ENCODE results near the gene NDUFB5. TPM values are rescaled to one million over a fixed set of nuclear protein-coding genes. Genes with fewer than 3 reads are reported as not detected.
A peak's percentile ranks its signal among the peaks of the same experiment; 100 is the strongest.

The NDUFB5 gene
- 241 and 256 TPM in 2 replicates for total RNA-seq (2014; rRNA removed; shearing (Covaris generic))

GRCh38 chr3:179604321-179605078 lies at the start of gene NDUFB5, which contains the start of gene MRPL47:
Gene NDUFB5, plus strand, starts transcription at chr3:179604794. Its CDS starts 22 bp downstream, at chr3:179604816.
Gene MRPL47, minus strand, starts transcription at chr3:179604638. Its CDS starts 14 bp downstream, at chr3:179604624.
- peak; percentile 99 for DNase-seq (ENCODE audit: low spot score)
- in situ Hi-C loops (cut with HindIII; ENCODE audit: low sequenced_read_pairs) = no loop called here

- in situ Hi-C loops (cut with HindIII; ENCODE audit: low sequenced_read_pairs) = no loop called here
- DNase-seq (ENCODE audit: low spot score) = peak; percentile 60
Measured at GRCh38 chr3:179558742-179559364, 45.7 kb upstream of the NDUFB5 start.

GRCh38 chr3:179560791-179561190 lies 43.8 kb upstream of the NDUFB5 start:
- in situ Hi-C loops (cut with HindIII; ENCODE audit: low sequenced_read_pairs) = no loop called here
- no peak for DNase-seq (ENCODE audit: low spot score)

GRCh38 chr3:179562591-179563270 lies 41.9 kb upstream of the NDUFB5 start, which contains the start of gene ACTL6A:
Gene ACTL6A, plus strand, starts transcription at chr3:179562926. Its CDS starts 167 bp downstream, at chr3:179563093.
- in situ Hi-C loops (cut with HindIII; ENCODE audit: low sequenced_read_pairs) = no loop called here
- peak; percentile 99 for DNase-seq (ENCODE audit: low spot score)

GRCh38 chr3:179563271-179563783 lies 41.3 kb upstream of the NDUFB5 start:
- DNase-seq (ENCODE audit: low spot score) = peak; percentile 57
- in situ Hi-C loops (cut with HindIII; ENCODE audit: low sequenced_read_pairs) = no loop called here

GRCh38 chr3:179565496-179565895 lies 39.1 kb upstream of the NDUFB5 start:
- in situ Hi-C loops (cut with HindIII; ENCODE audit: low sequenced_read_pairs) = no loop called here
- no peak for DNase-seq (ENCODE audit: low spot score)

- no peak for DNase-seq (ENCODE audit: low spot score)
- in situ Hi-C loops (cut with HindIII; ENCODE audit: low sequenced_read_pairs) = no loop called here
Measured at GRCh38 chr3:179580992-179581391, 23.6 kb upstream of the NDUFB5 start.

GRCh38 chr3:179589143-179589542 lies 15.5 kb upstream of the NDUFB5 start:
- in situ Hi-C loops (cut with HindIII; ENCODE audit: low sequenced_read_pairs) = no loop called here
- no peak for DNase-seq (ENCODE audit: low spot score)

GRCh38 chr3:179590669-179591068 lies 13.9 kb upstream of the NDUFB5 start:
- no peak for DNase-seq (ENCODE audit: low spot score)
- in situ Hi-C loops (cut with HindIII; ENCODE audit: low sequenced_read_pairs) = no loop called here

- no peak for DNase-seq (ENCODE audit: low spot score)
- in situ Hi-C loops (cut with HindIII; ENCODE audit: low sequenced_read_pairs) = no loop called here
Measured at GRCh38 chr3:179591313-179591712, 13.3 kb upstream of the NDUFB5 start.

- DNase-seq (ENCODE audit: low spot score) = no peak
- in situ Hi-C loops (cut with HindIII; ENCODE audit: low sequenced_read_pairs) = no loop called here
Measured at GRCh38 chr3:179599531-179599930, 5.1 kb upstream of the NDUFB5 start.

- no peak for DNase-seq (ENCODE audit: low spot score)
- in situ Hi-C loops (cut with HindIII; ENCODE audit: low sequenced_read_pairs) = no loop called here
Measured at GRCh38 chr3:179603321-179603720, 1.3 kb upstream of the NDUFB5 start.

GRCh38 chr3:179603831-179604230 lies 763 bp upstream of the NDUFB5 start:
- DNase-seq (ENCODE audit: low spot score) = no peak
- in situ Hi-C loops (cut with HindIII; ENCODE audit: low sequenced_read_pairs) = no loop called here

GRCh38 chr3:179606534-179607085 lies 2.0 kb downstream of the NDUFB5 start:
- in situ Hi-C loops (cut with HindIII; ENCODE audit: low sequenced_read_pairs) = no loop called here
- DNase-seq (ENCODE audit: low spot score) = no peak

GRCh38 chr3:179608931-179609720 lies 4.5 kb downstream of the NDUFB5 start:
- in situ Hi-C loops (cut with HindIII; ENCODE audit: low sequenced_read_pairs) = no loop called here
- DNase-seq (ENCODE audit: low spot score) = no peak

- DNase-seq (ENCODE audit: low spot score) = no peak
- in situ Hi-C loops (cut with HindIII; ENCODE audit: low sequenced_read_pairs) = no loop called here
Measured at GRCh38 chr3:179610066-179610465, 5.5 kb downstream of the NDUFB5 start.

- in situ Hi-C loops (cut with HindIII; ENCODE audit: low sequenced_read_pairs) = no loop called here
- no peak for DNase-seq (ENCODE audit: low spot score)
Measured at GRCh38 chr3:179613807-179614206, 9.2 kb downstream of the NDUFB5 start.

GRCh38 chr3:179615458-179616173 lies 11.0 kb downstream of the NDUFB5 start:
- no peak for DNase-seq (ENCODE audit: low spot score)
- in situ Hi-C loops (cut with HindIII; ENCODE audit: low sequenced_read_pairs) = no loop called here

All from G401 (cell line).